Adrenal gland (tissue), 12 donors: ENCODE measurements around the gene DNASE2. TPM values are rescaled to one million over a fixed set of nuclear protein-coding genes. Genes with fewer than 3 reads are reported as not detected.
A peak's percentile ranks its signal among the peaks of the same experiment; 100 is the strongest.

ENCODE experiments used
- DNase-seq, 7 donors: peaks; one replicate each; pipeline ENCODE4 v3.0.0-alpha.2; 2019 to 2020
- H3K27ac ChIP-seq, 5 donors: fragments of 200-600 bp; sonication (generic) in 4 of 5; 1 replicate in 3 of 5; 2 replicates in 2 of 5; pipeline versions ENCODE4 v1.5.1 to v1.8.0; 2016 to 2020; ENCODE audit warnings: mild to moderate bottlenecking in 1 of 5
- H3K27me3 ChIP-seq: fragments of 200-600 bp; 2 replicates; pipeline ENCODE4 v1.8.0; 2021
- H3K36me3 ChIP-seq, 2 donors: fragments of 200-600 bp; replicated peaks in 1 of 2; 1 replicate in 1 of 2; 2 replicates in 1 of 2; pipeline versions ENCODE4 v1.5.1 to v1.8.0; 2018 to 2022
- H3K4me1 ChIP-seq, 2 donors: fragments of 200-600 bp; replicated peaks in 1 of 2; 1 replicate in 1 of 2; 2 replicates in 1 of 2; pipeline versions ENCODE4 v1.5.1 to v1.8.0; 2018 to 2021
- H3K4me3 ChIP-seq, 4 donors: fragments of 200-600 bp; sonication (generic) in 3 of 4; one replicate each; pipeline ENCODE4 v1.5.1; 2016 to 2018
- H3K9me3 ChIP-seq, 3 donors: fragments of 200-600 bp; sonication (generic) in 1 of 3; replicated peaks in 1 of 3; 1 replicate in 2 of 3; 2 replicates in 1 of 3; pipeline versions ENCODE4 v1.5.1 to v1.8.0; 2016 to 2021
- CTCF ChIP-seq, 6 experiments: fragments of 450-650 bp in 4 of 6; fragments of 200-600 bp in 2 of 6; sonication (generic) in 1 of 6; IDR thresholded peaks; 1 replicate in 5 of 6; 2 replicates in 1 of 6; pipeline versions ENCODE4 v1.5.1 to v1.8.0; 2016 to 2021; ENCODE audit warnings: antibody characterized with exemption in 6 of 6, mild to moderate bottlenecking in 2 of 6, moderate library complexity in 1 of 6
- POLR2A ChIP-seq, 2 donors: fragments of 450-650 bp; IDR thresholded peaks; one replicate each; pipeline ENCODE4 v1.6.1; 2017; ENCODE audit warnings: antibody characterized with exemption in 2 of 2, mild to moderate bottlenecking in 2 of 2, moderate library complexity in 1 of 2
- WGBS, 4 donors: extraction: QIAGEN DNeasy Blood & Tissue Kit in 2 of 4; methylation state at CpG; one replicate each; pipeline versions ENCODE4 v1.1.5 to v1.1.7; 2013 to 2017; 5-methylcytosine and 5-hydroxymethylcytosine counted together
- intact Hi-C, 2 donors: fragments of 100-400 bp; cut with DNase I; formaldehyde crosslinking; loops; one replicate each; pipeline versions ENCODE4 v1.14.1 to v1.15.0; 2022 to 2023
- polyA plus RNA-seq, 3 donors: library from polyadenylated mRNA; stranded (reverse); fragments of 200-250 nt in 2 of 3; fragments of 350-450 nt in 1 of 3; fragmentation: Illumina TruSeq in 1 of 3; extraction: RNeasy Lipid Tissue Mini Kit (QIAGEN cat#74804) in 1 of 3; gene quantifications; one replicate each; pipeline ENCODE4 v1.2.3, GENCODE V29; 2013 to 2014
- total RNA-seq, 9 donors: library from RNA; depleted of rRNA in 4 of 9; stranded (reverse); fragments of >200 nt in 4 of 9; fragments of 120-200 nt in 1 of 9; fragmentation: NEBNext Ultra II Directional in 1 of 9; extraction: Animal tissue kit (Norgen Biotek cat#: 25700) in 1 of 9; gene quantifications; one replicate each; pipeline versions ENCODE4 v1.1.0 to v1.2.4, GENCODE V29; 2013 to 2023
- donor health status: healthy with polysubstance abuse.
- donor health status: Bipolar disorder and iron deficiency.
- donor health status: DM: yes; HTN: yes; CAD: no.
- donor health status: DM: no; HTN: no; CAD: no.
- donor health status: DM: no; HTN: no; CAD: no.
- donor health status: DM: yes; HTN: yes; CAD: no.

DNASE2 gene
- total and polyA plus RNA-seq, 12 donors: 3.3 to 83.4 (median 51.3) TPM

GRCh38 chr19:12868540-12869112 lies 12.6 kb downstream of the DNASE2 start:
- Histone ChIP-seq H3K36me3 (no peaks in the 10 kb centered on the region), H3K27ac (no peak overlapping the region), H3K4me1 (peaks cover 9 to 13% of the 10 kb centered on the region in 2 donors), H3K27me3 (no peaks in the 10 kb centered on the region), H3K9me3 (no peaks in the 10 kb centered on the region), H3K4me3 (no peak overlapping the region)
- 92 to 96% (median 94%) methylated on average over 9 to 10 of the region's 10 CpGs for WGBS, 4 donors
- intact Hi-C loops: no loop called here
- TF ChIP-seq CTCF (IDR thresholded peaks at IDR 0.05): no peak
- TF ChIP-seq POLR2A (IDR thresholded peaks at IDR 0.05): no peak
- DNase-seq: no peak

GRCh38 chr19:12867120-12868099 lies 13.8 kb downstream of the DNASE2 start:
- H3K4me1 ChIP-seq: peaks cover 9% of the 10 kb centered on the region in 2 donors
- WGBS, 4 donors: 7 to 21% (median 14%) methylated on average over 18 to 51 of the region's 51 CpGs
- H3K4me3 ChIP-seq: peak overlapping the region in 2 of 4 donors; percentile 19 to 59

GRCh38 chr19:12866416-12867119 lies 14.7 kb downstream of the DNASE2 start:
- WGBS, 4 donors: 78 to 86% (median 83%) methylated on average over 24 to 29 of the region's 29 CpGs
- TF ChIP-seq CTCF (IDR thresholded peaks at IDR 0.05): no peak
- TF ChIP-seq POLR2A (IDR thresholded peaks at IDR 0.05): no peak
- H3K4me3 ChIP-seq: peak overlapping the region in 1 of 4 donors; percentile 59
- H3K9me3 ChIP-seq: no peaks in the 10 kb centered on the region
- DNase-seq: peak in 1 of 7 donors; percentile 32
- H3K36me3 ChIP-seq: no peaks in the 10 kb centered on the region
- intact Hi-C loops: no loop called here
- peaks cover 9% of the 10 kb centered on the region in 2 donors for H3K4me1 ChIP-seq
- H3K27me3 ChIP-seq: no peaks in the 10 kb centered on the region
- no peak overlapping the region for H3K27ac ChIP-seq

More at GRCh38 chr19:12867120-12868099, 13.8 kb downstream of the DNASE2 start:
- DNase-seq: peak in 5 of 7 donors; percentile 56 to 70 (median 61)
- H3K27me3 ChIP-seq: no peaks in the 10 kb centered on the region
- no peaks in the 10 kb centered on the region for H3K9me3 ChIP-seq
- H3K36me3 ChIP-seq: no peaks in the 10 kb centered on the region
- peak overlapping the region in 1 of 5 donors; percentile 17 for H3K27ac ChIP-seq
- intact Hi-C loops: no loop called here
- no peak for TF ChIP-seq POLR2A (IDR thresholded peaks at IDR 0.05)
- TF ChIP-seq CTCF (IDR thresholded peaks at IDR 0.05): no peak
